WTC11 (cell line): ENCODE measurements around the gene NEURL4. TPM values are rescaled to one million over a fixed set of nuclear protein-coding genes. Genes with fewer than 3 reads are reported as not detected.
"Not testable (repeated sequence)": the region's sequence is repeated elsewhere in the genome, so short reads cannot be mapped to it uniquely, and the experiment has no call there.

ENCODE experiments used
- ATAC-seq: fragments of 200-7000 bp; cut with Tn5 transposase; 2 replicates; pipeline ENCODE4 v1.10.0; 2021; ENCODE audit warnings: mild to moderate bottlenecking, moderate library complexity
- CTCF ChIA-PET: fragments of 300-600 bp; sonication (Branson Sonifier 250); formaldehyde crosslinking; loops from one replicate; lab custom pipeline; 2021; ENCODE audit warnings: antibody characterized with exemption; lab: Charles Lee
- POLR2A ChIA-PET: fragments of 350-600 bp; sonication (Branson Sonifier 250); formaldehyde crosslinking; loops from one replicate; lab custom pipeline; 2021; ENCODE audit warnings: antibody characterized with exemption; lab: Charles Lee
- DNase-seq: peaks from one replicate; pipeline ENCODE4 v3.0.0; 2021; ENCODE audit warnings: low spot score
- H3K27ac Mint-ChIP-seq: 2 replicates; pipeline ENCODE4 v1.8.0; 2021; ENCODE audit warnings: mixed read lengths
- H3K27me3 Mint-ChIP-seq: 2 replicates; pipeline ENCODE4 v1.8.0; 2021; ENCODE audit warnings: low read depth, mild to moderate bottlenecking, moderate library complexity, mixed read lengths
- H3K36me3 Mint-ChIP-seq: 2 replicates; pipeline ENCODE4 v1.8.0; 2021; ENCODE audit warnings: mixed read lengths
- H3K4me1 Mint-ChIP-seq: 2 replicates; pipeline ENCODE4 v1.8.0; 2022; ENCODE audit warnings: mixed read lengths
- H3K4me3 Mint-ChIP-seq: 2 replicates; pipeline ENCODE4 v1.8.0; 2021; ENCODE audit warnings: mild to moderate bottlenecking, moderate library complexity, mixed read lengths
- H3K9me3 Mint-ChIP-seq: 2 replicates; pipeline ENCODE4 v1.8.0; 2021; ENCODE audit warnings: mixed read lengths
- CBFB ChIP-seq: sonication (generic); formaldehyde crosslinking; IDR thresholded peaks from 2 replicates; pipeline ENCODE4 v1.8.1; 2022; ENCODE audit warnings: mild to moderate bottlenecking, low read depth, missing genetic modification reagents
- CREB1 ChIP-seq: sonication (generic); formaldehyde crosslinking; IDR thresholded peaks from 2 replicates; pipeline ENCODE4 v1.8.0; 2023; ENCODE audit warnings: mild to moderate bottlenecking, missing genetic modification reagents
- CREM ChIP-seq: sonication (generic); formaldehyde crosslinking; IDR thresholded peaks from 2 replicates; pipeline ENCODE4 v1.8.1; 2022; ENCODE audit warnings: mild to moderate bottlenecking, missing genetic modification reagents, moderate library complexity
- ETV6 ChIP-seq: sonication (generic); formaldehyde crosslinking; IDR thresholded peaks from 2 replicates; pipeline ENCODE4 v1.8.1; 2022; ENCODE audit warnings: mild to moderate bottlenecking, missing genetic modification reagents
- JAZF1 ChIP-seq: fragments of 250-450 bp; sonication (Bioruptor Pico); IDR thresholded peaks from 2 replicates; pipeline ENCODE4 v1.9.0; 2021; ENCODE audit warnings: moderate library complexity, mild to moderate bottlenecking, inconsistent platforms
- OVOL2 ChIP-seq: fragments of 250-450 bp; sonication (Bioruptor Pico); IDR thresholded peaks from 2 replicates; pipeline ENCODE4 v1.9.0; 2021; ENCODE audit warnings: mild to moderate bottlenecking, borderline replicate concordance
- TCF7 ChIP-seq: sonication (generic); formaldehyde crosslinking; IDR thresholded peaks from 2 replicates; pipeline ENCODE4 v1.8.0; 2022; ENCODE audit warnings: mild to moderate bottlenecking, low read depth, missing genetic modification reagents, moderate library complexity
- USF2 ChIP-seq: sonication (generic); formaldehyde crosslinking; IDR thresholded peaks from 2 replicates; pipeline ENCODE4 v1.8.1; 2023; ENCODE audit warnings: mild to moderate bottlenecking, missing genetic modification reagents, moderate library complexity
- ZNF121 ChIP-seq: sonication (generic); formaldehyde crosslinking; IDR thresholded peaks from 2 replicates; pipeline ENCODE4 v1.8.0; 2023; ENCODE audit warnings: missing genetic modification reagents
- ZNF263 ChIP-seq: sonication (generic); formaldehyde crosslinking; IDR thresholded peaks from 2 replicates; pipeline ENCODE4 v1.8.1; 2022; ENCODE audit warnings: low read depth, mild to moderate bottlenecking, moderate library complexity, missing genetic modification reagents
- total RNA-seq: library from RNA; stranded (reverse); gene quantifications from 3 replicates; pipeline ENCODE4 v1.2.3, GENCODE V29; 2021
- TF ChIP-seq, protein P1 (sequence below): sonication (generic); formaldehyde crosslinking; IDR thresholded peaks from 2 replicates; pipeline ENCODE4 v1.8.0; 2022; ENCODE audit warnings: mild to moderate bottlenecking, missing genetic modification reagents
- TF ChIP-seq, protein P2 (sequence below): sonication (generic); formaldehyde crosslinking; IDR thresholded peaks from 2 replicates; pipeline ENCODE4 v1.8.0; 2022; ENCODE audit warnings: mild to moderate bottlenecking, missing genetic modification reagents
- TF ChIP-seq, protein P3 (sequence below): sonication (generic); formaldehyde crosslinking; IDR thresholded peaks from 2 replicates; pipeline ENCODE4 v1.8.0; 2022; ENCODE audit warnings: mild to moderate bottlenecking, missing genetic modification reagents
- TF ChIP-seq, protein P4 (sequence below): sonication (generic); formaldehyde crosslinking; IDR thresholded peaks from 2 replicates; pipeline ENCODE4 v1.8.1; 2023; ENCODE audit warnings: mild to moderate bottlenecking, missing genetic modification reagents

The NEURL4 gene
- total RNA-seq, 1 experiment from 2014 or later: 64.4 TPM

- no peak overlapping the region for H3K27ac Mint-ChIP-seq
- H3K36me3 Mint-ChIP-seq: no peaks in the 10 kb centered on the region
- TF ChIP-seq CREB1 (CRISPR knock-in tag) (no peak), CBFB (CRISPR knock-in tag) (no peak), TCF7 (no peak), USF2 (CRISPR knock-in tag) (no peak), CREM (CRISPR knock-in tag) (no peak)
- TF ChIP-seq, protein P1, sequence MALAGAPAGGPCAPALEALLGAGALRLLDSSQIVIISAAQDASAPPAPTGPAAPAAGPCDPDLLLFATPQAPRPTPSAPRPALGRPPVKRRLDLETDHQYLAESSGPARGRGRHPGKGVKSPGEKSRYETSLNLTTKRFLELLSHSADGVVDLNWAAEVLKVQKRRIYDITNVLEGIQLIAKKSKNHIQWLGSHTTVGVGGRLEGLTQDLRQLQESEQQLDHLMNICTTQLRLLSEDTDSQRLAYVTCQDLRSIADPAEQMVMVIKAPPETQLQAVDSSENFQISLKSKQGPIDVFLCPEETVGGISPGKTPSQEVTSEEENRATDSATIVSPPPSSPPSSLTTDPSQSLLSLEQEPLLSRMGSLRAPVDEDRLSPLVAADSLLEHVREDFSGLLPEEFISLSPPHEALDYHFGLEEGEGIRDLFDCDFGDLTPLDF (CRISPR knock-in tag): no peak
- TF ChIP-seq, protein P2, sequence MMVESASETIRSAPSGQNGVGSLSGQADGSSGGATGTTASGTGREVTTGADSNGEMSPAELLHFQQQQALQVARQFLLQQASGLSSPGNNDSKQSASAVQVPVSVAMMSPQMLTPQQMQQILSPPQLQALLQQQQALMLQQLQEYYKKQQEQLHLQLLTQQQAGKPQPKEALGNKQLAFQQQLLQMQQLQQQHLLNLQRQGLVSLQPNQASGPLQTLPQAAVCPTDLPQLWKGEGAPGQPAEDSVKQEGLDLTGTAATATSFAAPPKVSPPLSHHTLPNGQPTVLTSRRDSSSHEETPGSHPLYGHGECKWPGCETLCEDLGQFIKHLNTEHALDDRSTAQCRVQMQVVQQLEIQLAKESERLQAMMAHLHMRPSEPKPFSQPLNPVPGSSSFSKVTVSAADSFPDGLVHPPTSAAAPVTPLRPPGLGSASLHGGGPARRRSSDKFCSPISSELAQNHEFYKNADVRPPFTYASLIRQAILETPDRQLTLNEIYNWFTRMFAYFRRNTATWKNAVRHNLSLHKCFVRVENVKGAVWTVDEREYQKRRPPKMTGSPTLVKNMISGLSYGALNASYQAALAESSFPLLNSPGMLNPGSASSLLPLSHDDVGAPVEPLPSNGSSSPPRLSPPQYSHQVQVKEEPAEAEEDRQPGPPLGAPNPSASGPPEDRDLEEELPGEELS (CRISPR knock-in tag): no peak
- DNase-seq (no peak), ATAC-seq (no peak)
- H3K9me3 Mint-ChIP-seq: no peaks in the 10 kb centered on the region
- POLR2A ChIA-PET: no interaction called here
- peaks cover 4% of the 10 kb centered on the region for H3K27me3 Mint-ChIP-seq
- peaks cover 29% of the 10 kb centered on the region for H3K4me1 Mint-ChIP-seq
- H3K4me3 Mint-ChIP-seq: no peak overlapping the region
- CTCF ChIA-PET: interaction anchor here (0.6 to 2.5 kb wide), 5 partner anchors 14 to 302 kb away, joined by 3 to 22 read pairs (median 6); partner anchors contain the start of genes PLSCR3 and TMEM256
Measured at GRCh38 chr17:7369825-7370224, 40.7 kb upstream of the NEURL4 start.

GRCh38 chr17:7368599-7368994, 39.5 kb upstream of the NEURL4 start:
- H3K27ac Mint-ChIP-seq: peak overlapping the region; percentile 89; the same call in 1 of the 2 replicates
- H3K9me3 Mint-ChIP-seq, H3K36me3 Mint-ChIP-seq, DNase-seq, H3K4me3 Mint-ChIP-seq, H3K27me3 Mint-ChIP-seq: not testable (repeated sequence)
- ChIA-PET CTCF (interaction anchor here (0.7 to 2.3 kb wide), 15 partner anchors 12 to 192 kb away, joined by 3 to 22 read pairs (median 4); partner anchors contain the start of genes PLSCR3 and TNK1), POLR2A (interaction anchor here (0.9 to 1.4 kb wide), 2 partner anchors 12 to 14 kb away, joined by 3 to 4 read pairs; partner anchors contain the start of genes TMEM95 and TNK1)
- ATAC-seq: peak; percentile 43
- peak; percentile 76; the same call in 1 of the 2 replicates for TF ChIP-seq ETV6 (CRISPR knock-in tag)
- TF ChIP-seq ZNF121 (CRISPR knock-in tag): peak; percentile 90
- H3K4me1 Mint-ChIP-seq: peaks cover 29% of the 10 kb centered on the region

- CTCF ChIA-PET: interaction anchor here (0.6 to 2.3 kb wide), 15 partner anchors 12 to 193 kb away, joined by 3 to 22 read pairs (median 4); partner anchors contain the start of genes PLSCR3 and TNK1
- Mint-ChIP-seq H3K9me3 (no peaks in the 10 kb centered on the region), H3K4me1 (peaks cover 29% of the 10 kb centered on the region), H3K4me3 (no peak overlapping the region), H3K27ac (peak overlapping the region; percentile 89), H3K27me3 (peaks cover 4% of the 10 kb centered on the region), H3K36me3 (no peaks in the 10 kb centered on the region)
- no peak for TF ChIP-seq OVOL2 (CRISPR knock-in tag)
- TF ChIP-seq, protein P3, sequence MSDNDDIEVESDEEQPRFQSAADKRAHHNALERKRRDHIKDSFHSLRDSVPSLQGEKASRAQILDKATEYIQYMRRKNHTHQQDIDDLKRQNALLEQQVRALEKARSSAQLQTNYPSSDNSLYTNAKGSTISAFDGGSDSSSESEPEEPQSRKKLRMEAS (CRISPR knock-in tag): no peak
- TF ChIP-seq JAZF1 (CRISPR knock-in tag): no peak
- TF ChIP-seq, protein P4, sequence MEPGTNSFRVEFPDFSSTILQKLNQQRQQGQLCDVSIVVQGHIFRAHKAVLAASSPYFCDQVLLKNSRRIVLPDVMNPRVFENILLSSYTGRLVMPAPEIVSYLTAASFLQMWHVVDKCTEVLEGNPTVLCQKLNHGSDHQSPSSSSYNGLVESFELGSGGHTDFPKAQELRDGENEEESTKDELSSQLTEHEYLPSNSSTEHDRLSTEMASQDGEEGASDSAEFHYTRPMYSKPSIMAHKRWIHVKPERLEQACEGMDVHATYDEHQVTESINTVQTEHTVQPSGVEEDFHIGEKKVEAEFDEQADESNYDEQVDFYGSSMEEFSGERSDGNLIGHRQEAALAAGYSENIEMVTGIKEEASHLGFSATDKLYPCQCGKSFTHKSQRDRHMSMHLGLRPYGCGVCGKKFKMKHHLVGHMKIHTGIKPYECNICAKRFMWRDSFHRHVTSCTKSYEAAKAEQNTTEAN: no peak
- no peak for TF ChIP-seq ZNF263 (CRISPR knock-in tag)
- ATAC-seq (peak; percentile 38), DNase-seq (no peak)
- POLR2A ChIA-PET: interaction anchor here (0.6 to 1.4 kb wide), 3 partner anchors 13 to 32 kb away, joined by 3 to 4 read pairs (median 3); partner anchors contain the start of genes TMEM95 and TNK1
Measured at GRCh38 chr17:7367918-7368598, 38.9 kb upstream of the NEURL4 start.
